Stimulated activated CD4-positive, alpha-beta T cell treated with anti-CD3 and anti-CD28 coated beads, Interleukin-2, amount 100 ng/mL, for 4 hours (primary cell): ENCODE data around the gene PTPRD.

Source experiments
- DNase-seq: peaks from one replicate; pipeline ENCODE4 v3.0.0-alpha.2; 2020; ENCODE audit warnings: low read depth

PTPRD gene

GRCh38 chr9:9598723-9599122, 1014.1 kb downstream of the PTPRD start:
- no peak for DNase-seq

GRCh38 chr9:9592104-9592503, 1020.7 kb downstream of the PTPRD start:
- DNase-seq, result no peak

GRCh38 chr9:9585920-9586319, 1026.9 kb downstream of the PTPRD start:
- DNase-seq, result no peak

DNA sequence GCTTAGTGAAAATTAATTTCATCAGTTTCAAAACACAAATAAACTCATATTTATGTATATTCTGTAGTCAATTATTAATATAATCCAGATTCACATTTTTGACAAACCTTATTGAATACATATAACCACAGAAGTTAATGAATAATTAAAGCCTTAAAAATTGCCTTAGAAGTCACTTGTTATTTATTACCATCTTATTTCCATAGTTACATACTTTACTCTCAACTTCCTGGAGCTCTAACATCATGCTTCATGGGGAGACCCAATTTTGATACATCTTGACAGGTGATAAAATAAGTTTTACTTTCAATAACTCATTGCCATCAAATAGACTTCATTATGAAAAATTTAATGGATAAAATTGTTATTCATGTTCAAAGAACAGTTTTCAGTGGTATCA, 1038.7 kb downstream of the PTPRD start:
- DNase-seq, result no peak

DNA sequence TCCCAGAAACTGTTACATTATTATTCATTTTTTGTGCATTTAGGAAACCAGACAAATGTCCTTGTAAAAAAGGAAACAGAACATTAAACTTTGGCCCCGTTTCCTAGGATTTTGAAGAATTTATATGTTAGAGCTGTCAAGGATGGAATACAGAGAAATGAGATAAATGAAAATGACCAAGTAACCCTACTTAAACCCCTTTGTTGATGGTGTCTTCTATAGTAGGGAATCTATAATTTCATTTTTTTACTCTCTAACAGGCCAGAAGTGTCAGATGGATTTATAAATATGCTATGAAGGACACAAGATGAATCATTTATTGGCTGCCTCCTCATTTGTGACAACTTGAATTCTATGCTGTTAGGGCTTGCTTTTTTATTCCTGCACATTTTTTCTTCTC, 1047.1 kb downstream of the PTPRD start:
- no peak for DNase-seq

DNA sequence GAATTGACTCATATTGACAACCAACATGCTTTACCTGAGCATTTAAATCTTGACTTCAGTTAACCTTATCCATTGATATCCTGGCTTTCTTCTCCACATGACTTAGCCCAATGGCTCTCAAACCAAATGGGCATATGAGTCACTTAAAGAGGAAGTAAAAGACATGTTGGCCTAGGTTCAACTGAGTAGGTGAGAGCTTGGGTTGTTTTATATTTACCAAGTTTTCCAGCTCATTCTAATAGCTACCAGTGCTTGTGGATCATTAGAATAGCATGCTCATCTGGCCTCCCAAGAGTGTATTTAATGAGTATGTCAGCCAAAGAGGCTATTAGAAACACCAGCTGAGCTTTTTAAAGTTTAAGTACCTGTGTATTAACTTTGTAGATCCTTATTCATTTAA, 1049.0 kb downstream of the PTPRD start:
- no peak for DNase-seq

DNA sequence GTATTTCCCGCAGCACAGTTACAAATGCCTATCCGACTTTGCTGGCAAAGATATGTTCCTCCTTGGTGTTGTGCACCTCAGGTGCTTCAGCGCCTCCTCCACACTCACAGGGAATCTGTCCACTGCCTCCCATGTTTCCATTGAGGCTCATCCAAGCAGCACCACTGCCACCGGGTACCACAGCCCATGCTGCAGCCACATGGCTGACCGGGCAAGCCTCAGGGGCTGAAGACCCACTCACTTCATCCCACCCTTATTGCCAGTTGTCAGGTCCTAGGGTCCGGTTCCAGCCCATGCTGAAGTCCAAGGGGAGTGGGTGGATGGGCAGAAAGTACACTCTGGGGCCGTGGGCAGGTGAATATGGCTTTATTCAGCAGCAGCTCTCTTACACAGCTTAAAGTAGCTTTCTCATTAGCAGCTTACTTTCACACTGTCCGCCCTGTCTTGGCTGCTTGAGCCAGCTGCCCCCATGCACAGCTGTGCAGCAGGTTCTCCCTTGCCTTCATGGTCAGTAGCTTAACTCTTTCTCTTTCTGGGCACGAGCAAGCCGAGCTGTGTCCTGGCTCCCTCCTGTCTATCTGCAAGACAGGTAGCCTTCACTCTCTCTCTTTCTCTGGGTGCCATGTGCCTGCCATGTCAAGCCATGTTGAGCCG, 1052.3 kb downstream of the PTPRD start:
- DNase-seq, result no peak

GRCh38 chr9:9558907-9559306, 1053.9 kb downstream of the PTPRD start:
- DNase-seq, result no peak

DNA sequence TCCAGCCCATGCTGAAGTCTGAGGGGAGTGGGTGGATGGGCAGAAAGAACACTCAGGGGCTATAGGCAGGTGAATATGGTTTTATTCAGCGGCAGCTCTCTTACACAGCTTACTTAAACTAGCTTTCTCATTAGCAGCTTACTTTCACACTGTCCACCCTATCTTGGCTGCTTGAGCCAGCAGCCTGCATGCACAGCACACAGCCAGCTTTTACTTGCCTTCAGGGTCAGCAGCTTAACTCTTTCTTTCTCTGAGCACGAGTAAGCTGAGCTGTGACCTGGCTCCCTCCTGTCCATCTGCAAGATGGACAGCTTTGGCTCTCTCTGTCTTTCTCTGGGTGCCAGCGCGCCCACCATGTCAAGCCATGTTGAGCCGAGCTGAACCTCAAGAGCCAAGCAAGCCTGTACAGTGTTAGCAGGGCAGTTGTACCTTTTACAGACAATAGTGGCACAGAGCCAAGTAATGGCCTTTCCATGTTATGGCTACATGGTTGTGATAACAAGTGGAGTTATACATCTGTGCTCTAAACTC, 1054.9 kb downstream of the PTPRD start:
- DNase-seq, result no peak

DNA sequence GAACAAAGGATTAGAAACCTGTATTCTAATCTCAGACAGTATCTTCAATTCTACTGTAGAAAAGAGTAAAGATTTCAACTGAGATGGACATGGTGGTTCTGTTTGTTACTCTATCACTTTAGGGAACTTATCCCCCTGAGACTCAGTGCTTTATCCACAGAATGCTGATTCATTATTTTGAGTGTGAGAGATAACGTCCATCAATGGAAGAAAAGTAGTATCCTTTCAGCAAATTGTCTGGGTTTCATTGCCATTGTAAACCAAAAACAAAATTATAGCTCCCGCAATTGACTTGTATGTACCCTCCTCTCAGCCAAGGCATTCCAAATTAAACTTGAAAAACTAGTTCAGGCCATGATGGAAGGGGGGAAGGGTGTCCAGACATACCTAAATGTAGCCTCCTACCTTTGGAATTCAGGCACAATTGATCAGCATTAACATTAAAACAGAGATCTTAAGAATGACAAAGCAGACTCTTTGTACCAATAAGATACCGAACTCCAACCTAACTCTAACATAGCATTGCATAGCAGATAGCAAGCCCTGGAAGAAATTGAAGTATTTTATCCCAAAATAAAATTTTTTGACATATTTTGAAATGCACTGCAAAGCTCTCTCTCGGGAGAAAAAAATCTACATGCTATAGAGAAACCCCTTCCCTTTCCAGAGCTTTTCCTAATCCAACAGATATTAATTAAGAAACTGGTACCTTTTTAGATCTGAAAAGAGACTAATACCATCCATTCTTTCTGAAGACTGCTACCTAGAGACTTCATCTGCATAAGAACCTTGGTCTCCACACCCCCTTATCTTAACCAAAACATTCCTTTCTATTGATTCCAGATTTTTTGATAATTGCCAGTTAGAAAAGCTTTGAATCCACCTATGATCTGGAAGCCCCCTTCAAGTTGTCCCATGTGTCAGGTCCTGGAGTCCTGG, 1055.7 kb downstream of the PTPRD start:
- DNase-seq, result no peak

DNA sequence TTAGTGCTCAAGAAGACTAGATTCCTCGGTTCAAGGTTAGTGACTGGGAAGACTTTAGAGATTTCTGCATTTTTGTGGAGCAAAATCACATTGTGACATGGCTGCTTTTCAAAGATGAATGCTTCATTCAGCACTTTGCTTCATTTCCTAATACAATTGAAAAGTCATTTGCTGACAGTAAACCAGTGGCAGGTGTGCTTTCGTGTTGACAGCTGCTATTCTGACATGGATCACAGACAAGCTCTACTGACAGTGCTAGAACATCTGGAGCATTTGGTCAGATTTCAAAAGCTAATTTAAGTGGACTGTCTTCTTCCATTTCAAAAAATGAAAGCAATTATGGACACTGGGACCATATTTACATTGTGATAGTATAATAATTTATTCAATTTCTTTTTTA, 1060.1 kb downstream of the PTPRD start:
- DNase-seq, result no peak

- no peak for DNase-seq
These were observed 1074.0 kb downstream of the PTPRD start for GRCh38 chr9:9538766-9539165.

DNA sequence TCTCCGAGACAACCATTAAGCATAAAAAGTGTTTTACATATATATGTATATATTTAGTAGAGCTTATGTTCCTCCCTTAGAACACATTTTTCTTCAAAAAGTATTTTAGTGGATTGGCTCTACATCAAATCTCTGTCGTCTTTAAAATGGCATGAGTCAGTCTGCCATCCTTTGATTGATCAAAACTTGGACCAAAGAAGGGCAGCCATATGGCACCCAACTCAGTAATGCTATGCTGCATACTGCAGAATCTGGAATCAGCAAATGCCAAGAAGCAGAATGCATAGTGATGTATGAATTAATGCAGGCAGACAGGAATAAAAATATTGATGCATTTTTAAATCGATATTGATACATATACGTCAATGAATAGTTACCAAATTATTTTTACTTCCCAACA, 1074.4 kb downstream of the PTPRD start:
- DNase-seq, result no peak

GRCh38 chr9:9536523-9536922, 1076.3 kb downstream of the PTPRD start:
- no peak for DNase-seq

- no peak for DNase-seq
These were observed 1089.2 kb downstream of the PTPRD start for GRCh38 chr9:9523476-9524139.

DNA sequence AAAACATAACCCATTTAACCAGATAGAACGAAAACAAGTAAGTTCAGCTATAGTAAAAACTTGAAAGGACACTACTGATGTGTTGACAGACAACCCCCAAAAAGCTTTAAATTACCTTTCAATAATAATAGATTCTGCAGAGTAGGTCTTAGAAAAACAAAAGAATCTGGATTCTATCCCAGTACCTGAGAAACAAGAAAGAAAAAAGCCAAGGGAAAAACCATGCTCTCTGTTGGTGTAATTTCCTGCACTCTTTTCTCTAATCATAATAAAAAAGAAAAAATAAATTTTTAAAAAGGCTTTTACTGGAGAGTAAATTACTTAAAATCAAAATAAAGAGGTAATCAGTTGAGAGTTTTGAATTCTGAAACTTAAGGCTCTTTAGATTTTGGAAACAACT, 1090.4 kb downstream of the PTPRD start:
- no peak for DNase-seq

GRCh38 chr9:9521033-9521779, 1091.6 kb downstream of the PTPRD start:
- DNase-seq, result no peak

- no peak for DNase-seq
These were observed 1107.9 kb downstream of the PTPRD start for GRCh38 chr9:9504869-9505268.

GRCh38 chr9:9499546-9499945, 1113.3 kb downstream of the PTPRD start:
- DNase-seq, result no peak

GRCh38 chr9:9498846-9499245, 1114.0 kb downstream of the PTPRD start:
- no peak for DNase-seq

GRCh38 chr9:9498128-9498527, 1114.7 kb downstream of the PTPRD start:
- no peak for DNase-seq

DNA sequence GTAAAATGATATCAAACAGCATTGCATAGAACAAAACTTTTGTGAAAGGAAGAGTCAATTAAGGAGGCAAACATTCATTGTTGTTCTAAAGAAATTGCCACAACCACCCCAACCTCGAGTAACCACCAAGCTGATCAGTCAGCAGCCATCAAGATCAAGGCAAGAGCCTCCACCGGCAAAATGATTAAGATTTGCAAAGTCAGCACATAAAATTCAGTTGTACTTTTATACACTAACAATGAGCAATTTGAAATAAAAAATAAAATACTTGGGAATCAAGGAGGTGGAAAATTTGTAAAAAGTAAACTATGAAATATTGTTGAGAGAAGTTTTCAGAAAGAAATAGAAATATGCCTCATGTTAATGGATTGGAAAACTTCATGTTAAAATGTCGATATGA, 1118.5 kb downstream of the PTPRD start:
- no peak for DNase-seq
